Measurements from ENCODE around the gene ING2. TPM values are rescaled to one million over a fixed set of nuclear protein-coding genes. Genes with fewer than 3 reads are reported as not detected.

Gene ING2
- total and polyA plus RNA-seq, 4 donors: 3.9 to 8.8 (median 5.1) TPM

- TF ChIP-seq ZBTB33 (IDR thresholded peaks at IDR 0.05) (no peak), HNF4G (IDR thresholded peaks at IDR 0.05) (no peak), SP1 (IDR thresholded peaks at IDR 0.05) (no peak), FOXA2 (IDR thresholded peaks at IDR 0.05) (no peak)
- TF ChIP-seq, protein P1, sequence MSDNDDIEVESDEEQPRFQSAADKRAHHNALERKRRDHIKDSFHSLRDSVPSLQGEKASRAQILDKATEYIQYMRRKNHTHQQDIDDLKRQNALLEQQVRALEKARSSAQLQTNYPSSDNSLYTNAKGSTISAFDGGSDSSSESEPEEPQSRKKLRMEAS (IDR thresholded peaks at IDR 0.05): no peak
These were observed 22.5 kb downstream of the ING2 start (continued) for GRCh38 chr4:183527326-183527725.

GRCh38 chr4:183532821-183533220 is 28.0 kb downstream of the ING2 start:
- no peaks in the 10 kb centered on the region for H3K27me3 ChIP-seq (ENCODE audit: control insufficient read depth in 4 of 4, insufficient read depth in 4 of 4, low read length in 3 of 4)
- H3K9ac ChIP-seq (ENCODE audit: low read depth in 1 of 2, low read length in 2 of 2): no peak overlapping the region
- H3K4me1 ChIP-seq (ENCODE audit: control insufficient read depth in 4 of 4, insufficient read depth in 4 of 4, low read length in 3 of 4): no peaks in the 10 kb centered on the region
- no peak for DNase-seq (ENCODE audit: low spot score)
- no peaks in the 10 kb centered on the region for H3K36me3 ChIP-seq (ENCODE audit: control insufficient read depth in 4 of 4, insufficient read depth in 3 of 4, low read depth in 1 of 4, low read length in 3 of 4)
- 67% methylated on average over 4 of the region's 4 CpGs for WGBS
- H3K4me3 ChIP-seq (ENCODE audit: low read depth in 1 of 3, low read length in 3 of 3): no peak overlapping the region
- no peaks in the 10 kb centered on the region for H3K9me3 ChIP-seq (ENCODE audit: control insufficient read depth in 4 of 4, low read length in 3 of 4)
- no peak overlapping the region for H3K27ac ChIP-seq (ENCODE audit: low read depth in 1 of 2, low read length in 2 of 2)
- TF ChIP-seq TAF1 (conservative IDR thresholded peaks at IDR 0.05) (no peak), SP1 (IDR thresholded peaks at IDR 0.05) (no peak), NR2F2 (IDR thresholded peaks at IDR 0.05) (no peak), ATF3 (IDR thresholded peaks at IDR 0.05) (no peak), FOXA1 (IDR thresholded peaks at IDR 0.05) (no peak), YY1 (IDR thresholded peaks at IDR 0.05) (no peak), CTCF (IDR thresholded peaks at IDR 0.05; ENCODE audit: low read depth, low read length, missing input control) (no peak)

DNA sequence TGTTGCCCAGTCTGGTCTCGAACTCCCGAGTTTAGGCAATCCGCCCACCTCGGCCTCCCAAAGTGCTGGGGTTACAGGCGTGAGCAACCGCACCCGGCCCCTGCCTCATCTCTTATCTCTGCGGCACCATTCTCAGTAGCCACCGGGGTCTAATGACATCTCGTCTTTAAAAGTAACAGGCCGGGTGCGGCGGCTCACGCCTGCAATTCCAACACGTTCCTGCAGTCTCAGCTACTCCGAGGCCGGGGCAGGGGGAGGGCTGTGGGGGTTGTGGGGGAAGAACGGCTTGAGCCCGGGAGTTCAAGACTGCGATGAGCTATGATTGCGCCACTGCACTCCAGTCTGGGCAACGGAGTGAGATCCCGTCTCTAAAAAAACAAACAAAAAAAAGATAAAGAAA is 28.8 kb downstream of the ING2 start:
- H3K27me3 ChIP-seq (ENCODE audit: control insufficient read depth in 4 of 4, insufficient read depth in 4 of 4, low read length in 3 of 4): no peaks in the 10 kb centered on the region
- H3K9ac ChIP-seq (ENCODE audit: low read depth in 1 of 2, low read length in 2 of 2): no peak overlapping the region
- H3K4me1 ChIP-seq (ENCODE audit: control insufficient read depth in 4 of 4, insufficient read depth in 4 of 4, low read length in 3 of 4): no peaks in the 10 kb centered on the region
- 70% methylated on average over 23 of the region's 23 CpGs for WGBS
- no peaks in the 10 kb centered on the region for H3K9me3 ChIP-seq (ENCODE audit: control insufficient read depth in 4 of 4, low read length in 3 of 4)
- H3K4me3 ChIP-seq (ENCODE audit: low read depth in 1 of 3, low read length in 3 of 3): no peak overlapping the region
- TF ChIP-seq HNF4A (conservative IDR thresholded peaks at IDR 0.05) (no peak), SP1 (IDR thresholded peaks at IDR 0.05) (no peak), RAD21 (IDR thresholded peaks at IDR 0.05) (no peak), CTCF (IDR thresholded peaks at IDR 0.05; ENCODE audit: low read depth, low read length, missing input control) (no peak), TAF1 (conservative IDR thresholded peaks at IDR 0.05) (no peak), JUND (IDR thresholded peaks at IDR 0.05) (no peak)
- TF ChIP-seq, protein P2, sequence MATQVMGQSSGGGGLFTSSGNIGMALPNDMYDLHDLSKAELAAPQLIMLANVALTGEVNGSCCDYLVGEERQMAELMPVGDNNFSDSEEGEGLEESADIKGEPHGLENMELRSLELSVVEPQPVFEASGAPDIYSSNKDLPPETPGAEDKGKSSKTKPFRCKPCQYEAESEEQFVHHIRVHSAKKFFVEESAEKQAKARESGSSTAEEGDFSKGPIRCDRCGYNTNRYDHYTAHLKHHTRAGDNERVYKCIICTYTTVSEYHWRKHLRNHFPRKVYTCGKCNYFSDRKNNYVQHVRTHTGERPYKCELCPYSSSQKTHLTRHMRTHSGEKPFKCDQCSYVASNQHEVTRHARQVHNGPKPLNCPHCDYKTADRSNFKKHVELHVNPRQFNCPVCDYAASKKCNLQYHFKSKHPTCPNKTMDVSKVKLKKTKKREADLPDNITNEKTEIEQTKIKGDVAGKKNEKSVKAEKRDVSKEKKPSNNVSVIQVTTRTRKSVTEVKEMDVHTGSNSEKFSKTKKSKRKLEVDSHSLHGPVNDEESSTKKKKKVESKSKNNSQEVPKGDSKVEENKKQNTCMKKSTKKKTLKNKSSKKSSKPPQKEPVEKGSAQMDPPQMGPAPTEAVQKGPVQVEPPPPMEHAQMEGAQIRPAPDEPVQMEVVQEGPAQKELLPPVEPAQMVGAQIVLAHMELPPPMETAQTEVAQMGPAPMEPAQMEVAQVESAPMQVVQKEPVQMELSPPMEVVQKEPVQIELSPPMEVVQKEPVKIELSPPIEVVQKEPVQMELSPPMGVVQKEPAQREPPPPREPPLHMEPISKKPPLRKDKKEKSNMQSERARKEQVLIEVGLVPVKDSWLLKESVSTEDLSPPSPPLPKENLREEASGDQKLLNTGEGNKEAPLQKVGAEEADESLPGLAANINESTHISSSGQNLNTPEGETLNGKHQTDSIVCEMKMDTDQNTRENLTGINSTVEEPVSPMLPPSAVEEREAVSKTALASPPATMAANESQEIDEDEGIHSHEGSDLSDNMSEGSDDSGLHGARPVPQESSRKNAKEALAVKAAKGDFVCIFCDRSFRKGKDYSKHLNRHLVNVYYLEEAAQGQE (IDR thresholded peaks at IDR 0.05): no peak
- DNase-seq (ENCODE audit: low spot score): no peak
- no peaks in the 10 kb centered on the region for H3K36me3 ChIP-seq (ENCODE audit: control insufficient read depth in 4 of 4, insufficient read depth in 3 of 4, low read depth in 1 of 4, low read length in 3 of 4)
- H3K27ac ChIP-seq (ENCODE audit: low read depth in 1 of 2, low read length in 2 of 2): no peak overlapping the region

Data from liver (tissue), 9 donors.